Progenitor cell of endocrine pancreas (in vitro differentiated cells): ENCODE data around the gene WNK2. TPM values are rescaled to one million over a fixed set of nuclear protein-coding genes. Genes with fewer than 3 reads are reported as not detected.

Experiments used
- DNase-seq: peaks from one replicate; pipeline ENCODE4 v3.0.0; 2021; ENCODE audit warnings: low spot score; ENCODE audit not compliant: unreplicated experiment
- H3K27ac Mint-ChIP-seq: 2 replicates; pipeline ENCODE4 v1.8.0; 2021; ENCODE audit warnings: mild to moderate bottlenecking, moderate library complexity, mixed read lengths
- H3K27me3 Mint-ChIP-seq: 2 replicates; pipeline ENCODE4 v1.8.0; 2021; ENCODE audit warnings: mixed read lengths
- H3K36me3 Mint-ChIP-seq: 2 replicates; pipeline ENCODE4 v1.8.0; 2022; ENCODE audit warnings: mixed read lengths; ENCODE audit not compliant: insufficient read depth
- H3K4me1 Mint-ChIP-seq: 2 replicates; pipeline ENCODE4 v1.8.0; 2021; ENCODE audit warnings: low read depth, mixed read lengths
- H3K4me3 Mint-ChIP-seq: 2 replicates; pipeline ENCODE4 v1.8.0; 2021; ENCODE audit warnings: low read depth, mild to moderate bottlenecking, moderate library complexity, mixed read lengths
- H3K9me3 Mint-ChIP-seq: 2 replicates; pipeline ENCODE4 v1.8.0; 2021; ENCODE audit warnings: low read depth, mixed read lengths
- total RNA-seq: library from RNA; stranded (reverse); gene quantifications from 2 replicates; pipeline ENCODE4 v1.2.1, GENCODE V29; 2021
- TF ChIP-seq, protein P1 (sequence below): fragments of 200-600 bp; sonication (generic); IDR thresholded peaks from one replicate; pipeline ENCODE4 v1.5.0; 2021; ENCODE audit warnings: antibody characterized with exemption, mild to moderate bottlenecking; ENCODE audit not compliant: unreplicated experiment

Gene WNK2
- total RNA-seq, 1 donor from 2014 or later: 345 TPM

DNA sequence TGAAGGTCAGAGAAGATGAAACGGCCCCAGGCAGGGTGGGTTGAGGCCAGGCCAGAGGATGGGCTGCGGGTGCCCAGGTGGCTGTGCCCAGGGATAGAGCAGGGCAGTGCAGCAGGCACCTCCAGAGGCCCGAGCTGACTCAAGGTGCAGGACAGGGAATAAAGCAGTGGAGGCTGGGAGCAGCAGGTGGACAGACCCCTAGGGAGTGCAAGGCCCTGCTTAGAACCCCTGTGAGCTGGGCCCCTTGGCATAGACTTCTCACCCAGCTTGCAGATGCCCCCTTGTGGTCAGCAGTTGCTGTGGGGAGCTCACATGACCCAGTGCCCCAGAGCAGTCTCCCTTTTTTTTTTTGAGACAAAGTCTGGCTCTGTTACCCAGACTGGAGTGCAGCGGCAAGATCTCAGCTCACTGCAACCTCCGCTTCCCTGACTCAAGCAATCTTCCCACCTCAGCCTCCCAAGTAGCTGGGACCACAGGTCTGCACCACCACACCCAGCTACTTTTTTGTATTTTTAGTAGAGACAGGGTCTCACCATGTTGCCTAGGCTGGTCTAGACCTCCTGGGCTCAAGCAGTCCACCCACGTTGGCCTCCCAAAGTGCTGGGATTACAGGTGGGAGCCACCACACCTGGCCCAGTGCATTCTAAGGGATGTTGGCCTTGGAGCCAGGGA lies 118.8 kb downstream of the WNK2 start:
- TF ChIP-seq, protein P1, sequence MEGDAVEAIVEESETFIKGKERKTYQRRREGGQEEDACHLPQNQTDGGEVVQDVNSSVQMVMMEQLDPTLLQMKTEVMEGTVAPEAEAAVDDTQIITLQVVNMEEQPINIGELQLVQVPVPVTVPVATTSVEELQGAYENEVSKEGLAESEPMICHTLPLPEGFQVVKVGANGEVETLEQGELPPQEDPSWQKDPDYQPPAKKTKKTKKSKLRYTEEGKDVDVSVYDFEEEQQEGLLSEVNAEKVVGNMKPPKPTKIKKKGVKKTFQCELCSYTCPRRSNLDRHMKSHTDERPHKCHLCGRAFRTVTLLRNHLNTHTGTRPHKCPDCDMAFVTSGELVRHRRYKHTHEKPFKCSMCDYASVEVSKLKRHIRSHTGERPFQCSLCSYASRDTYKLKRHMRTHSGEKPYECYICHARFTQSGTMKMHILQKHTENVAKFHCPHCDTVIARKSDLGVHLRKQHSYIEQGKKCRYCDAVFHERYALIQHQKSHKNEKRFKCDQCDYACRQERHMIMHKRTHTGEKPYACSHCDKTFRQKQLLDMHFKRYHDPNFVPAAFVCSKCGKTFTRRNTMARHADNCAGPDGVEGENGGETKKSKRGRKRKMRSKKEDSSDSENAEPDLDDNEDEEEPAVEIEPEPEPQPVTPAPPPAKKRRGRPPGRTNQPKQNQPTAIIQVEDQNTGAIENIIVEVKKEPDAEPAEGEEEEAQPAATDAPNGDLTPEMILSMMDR: peak; percentile 67
- peak; percentile 45 for DNase-seq
- Mint-ChIP-seq H3K27me3 (no peaks in the 10 kb centered on the region), H3K4me3 (no peak overlapping the region), H3K9me3 (no peaks in the 10 kb centered on the region), H3K36me3 (peaks cover 10% of the 10 kb centered on the region), H3K27ac (no peak overlapping the region), H3K4me1 (no peaks in the 10 kb centered on the region)

DNA sequence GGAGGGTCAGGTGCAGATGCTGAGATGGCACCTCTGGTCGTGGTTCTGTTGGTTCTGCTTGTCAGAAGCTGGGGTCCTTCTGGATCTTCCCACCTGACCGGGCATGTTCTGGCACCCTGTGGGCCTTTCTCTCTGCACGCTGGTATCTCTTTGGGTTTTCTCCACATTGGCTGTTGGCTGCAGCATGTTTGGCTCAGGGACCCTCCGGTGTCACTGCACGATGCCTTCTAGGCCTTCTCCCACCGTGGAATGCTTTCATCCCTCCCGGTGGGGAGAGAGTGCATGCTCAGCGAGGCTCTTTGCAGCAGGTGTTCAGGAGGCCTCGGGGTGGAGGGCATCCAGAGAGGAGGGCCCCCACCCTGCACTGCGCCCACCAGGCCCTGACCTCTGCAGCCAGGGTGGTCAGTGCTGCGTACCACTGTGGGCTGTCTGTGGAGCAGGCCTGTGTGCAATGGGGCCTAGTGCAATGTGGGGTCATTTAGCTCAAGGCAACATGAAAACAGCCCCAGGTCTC lies 119.4 kb downstream of the WNK2 start:
- H3K4me1 Mint-ChIP-seq: no peaks in the 10 kb centered on the region
- TF ChIP-seq, protein P1: no peak

GRCh38 chr9:93303806-93304573 lies 120.1 kb downstream of the WNK2 start:
- H3K27ac Mint-ChIP-seq: no peak overlapping the region
- no peak overlapping the region for H3K4me3 Mint-ChIP-seq
- no peaks in the 10 kb centered on the region for H3K9me3 Mint-ChIP-seq
- TF ChIP-seq, protein P1: no peak
- no peak for DNase-seq
- H3K27me3 Mint-ChIP-seq: no peaks in the 10 kb centered on the region
- H3K4me1 Mint-ChIP-seq: no peaks in the 10 kb centered on the region
- peaks cover 9% of the 10 kb centered on the region for H3K36me3 Mint-ChIP-seq

More for the DNA sequence above, 119.4 kb downstream of the WNK2 start:
- H3K9me3 Mint-ChIP-seq: no peaks in the 10 kb centered on the region
- H3K27ac Mint-ChIP-seq: no peak overlapping the region
- peaks cover 7% of the 10 kb centered on the region for H3K36me3 Mint-ChIP-seq
- H3K27me3 Mint-ChIP-seq: no peaks in the 10 kb centered on the region
- no peak for DNase-seq
- H3K4me3 Mint-ChIP-seq: no peak overlapping the region

DNA sequence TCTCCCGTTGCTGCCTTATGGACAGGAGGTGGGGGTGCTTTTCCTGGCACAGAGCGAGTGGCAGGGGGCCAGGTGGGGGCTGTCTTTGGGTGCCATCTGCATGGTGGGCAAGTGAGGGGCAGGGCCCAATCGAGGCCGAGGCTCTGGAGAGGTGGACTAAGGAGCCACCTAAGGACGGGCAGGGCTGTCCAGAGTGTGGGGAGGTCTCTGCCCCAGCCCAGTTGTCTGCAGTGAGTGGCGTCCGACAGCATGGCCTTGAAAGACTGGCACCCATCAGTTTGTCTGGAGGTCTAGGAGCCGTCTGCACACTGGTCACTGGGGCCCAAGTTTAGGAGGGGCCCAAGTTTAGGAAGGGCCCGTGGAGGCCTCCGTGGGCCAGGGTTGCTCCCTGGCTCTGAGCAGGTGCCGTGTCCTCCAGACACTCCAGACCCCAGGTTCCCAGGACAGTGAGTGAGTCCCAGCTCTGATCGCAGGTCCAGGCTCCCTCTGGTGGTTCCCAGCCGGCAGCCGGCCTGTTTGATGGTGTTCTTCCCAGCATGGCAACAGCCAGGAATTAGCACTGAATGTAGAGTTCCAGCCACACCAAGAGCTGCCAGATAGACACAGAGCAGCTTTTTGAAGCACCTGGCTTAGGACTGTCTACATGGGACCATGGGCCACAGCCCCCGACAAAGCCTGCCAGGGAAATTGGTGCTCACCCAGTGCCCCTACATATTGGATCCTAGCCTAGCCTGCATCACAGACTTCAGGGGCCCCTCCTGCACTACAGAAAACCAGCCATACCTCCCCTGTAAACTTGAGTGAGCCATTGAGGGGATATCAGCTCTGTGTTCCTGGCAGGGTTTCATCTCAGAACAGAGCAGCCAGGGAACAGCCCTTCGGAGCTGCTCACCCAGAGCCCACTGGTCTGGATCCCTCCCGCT lies 120.9 kb downstream of the WNK2 start:
- H3K27me3 Mint-ChIP-seq: no peaks in the 10 kb centered on the region
- no peaks in the 10 kb centered on the region for H3K9me3 Mint-ChIP-seq
- TF ChIP-seq, protein P1: peak; percentile 76
- no peak overlapping the region for H3K27ac Mint-ChIP-seq
- no peaks in the 10 kb centered on the region for H3K4me1 Mint-ChIP-seq
- DNase-seq: peak; percentile 56
- no peak overlapping the region for H3K4me3 Mint-ChIP-seq
- H3K36me3 Mint-ChIP-seq: peaks cover 9% of the 10 kb centered on the region
